Esophagus muscularis mucosa (tissue), 4 donors: ENCODE measurements around the gene PLOD3. TPM values are rescaled to one million over a fixed set of nuclear protein-coding genes. Genes with fewer than 3 reads are reported as not detected.

Experiments
- DNase-seq: peaks from one replicate; pipeline ENCODE4 v3.0.0-alpha.2; 2017; ENCODE audit errors: extremely low spot score
- H3K27ac ChIP-seq, 4 donors: fragments of 200-600 bp; sonication (generic); replicated peaks in 1 of 4; 1 replicate in 3 of 4; 2 replicates in 1 of 4; pipeline ENCODE4 v1.5.1; 2016 to 2019; ENCODE audit warnings: mild to moderate bottlenecking in 1 of 4
- H3K27me3 ChIP-seq, 4 donors: fragments of 200-600 bp; sonication (generic); one replicate each; pipeline versions ENCODE4 v1.5.1 to v1.6.0; 2016 to 2019
- H3K36me3 ChIP-seq, 4 donors: fragments of 200-600 bp; sonication (generic); one replicate each; pipeline ENCODE4 v1.5.1; 2016 to 2019
- H3K4me1 ChIP-seq, 4 donors: fragments of 200-600 bp; sonication (generic); one replicate each; pipeline ENCODE4 v1.5.1; 2016 to 2019
- H3K4me3 ChIP-seq, 4 donors: fragments of 200-600 bp; sonication (generic); 1 replicate in 2 of 4; 2 replicates in 2 of 4; pipeline ENCODE4 v1.5.1; 2016 to 2019; ENCODE audit warnings: mild to moderate bottlenecking in 4 of 4, moderate library complexity in 1 of 4
- H3K9me3 ChIP-seq, 4 donors: fragments of 200-600 bp; sonication (generic); 1 replicate in 3 of 4; 2 replicates in 1 of 4; pipeline ENCODE4 v1.5.1; 2016 to 2019
- EP300 ChIP-seq: sonication (generic); formaldehyde crosslinking; IDR thresholded peaks from one replicate; pipeline ENCODE4 v1.6.1; 2017; ENCODE audit warnings: antibody characterized with exemption
- POLR2A ChIP-seq: fragments of 450-650 bp; IDR thresholded peaks from one replicate; pipeline ENCODE4 v1.6.1; 2017; ENCODE audit warnings: antibody characterized with exemption, moderate library complexity, mild to moderate bottlenecking, low read depth
- POLR2AphosphoS5 ChIP-seq, 2 donors: sonication (generic); formaldehyde crosslinking; IDR thresholded peaks; one replicate each; pipeline ENCODE4 v1.6.1; 2017; ENCODE audit warnings: antibody characterized with exemption in 2 of 2
- WGBS: methylation state at CpG from one replicate; pipeline ENCODE4 v1.1.5; 2018; 5-methylcytosine and 5-hydroxymethylcytosine counted together
- intact Hi-C: fragments of 100-400 bp; cut with DNase I; formaldehyde crosslinking; loops from one replicate; pipeline ENCODE4 v1.15.1; 2023
- total RNA-seq, 4 donors: library from RNA; depleted of rRNA; stranded (reverse); fragments of >200 nt; gene quantifications; one replicate each; pipeline versions ENCODE4 v1.1.0 to v1.2.1, GENCODE V29; 2016
- TF ChIP-seq, protein P1 (sequence below), 3 experiments: fragments of 200-600 bp in 2 of 3; fragments of 450-650 bp in 1 of 3; sonication (generic) in 2 of 3; IDR thresholded peaks; one replicate each; pipeline ENCODE4 v1.5.1; 2017 to 2019; ENCODE audit warnings: antibody characterized with exemption in 3 of 3, mild to moderate bottlenecking in 2 of 3, moderate library complexity in 1 of 3

Gene PLOD3
- total RNA-seq, 4 donors from 2014 or later, result 30.3 to 60.2 (median 50.1) TPM

DNA sequence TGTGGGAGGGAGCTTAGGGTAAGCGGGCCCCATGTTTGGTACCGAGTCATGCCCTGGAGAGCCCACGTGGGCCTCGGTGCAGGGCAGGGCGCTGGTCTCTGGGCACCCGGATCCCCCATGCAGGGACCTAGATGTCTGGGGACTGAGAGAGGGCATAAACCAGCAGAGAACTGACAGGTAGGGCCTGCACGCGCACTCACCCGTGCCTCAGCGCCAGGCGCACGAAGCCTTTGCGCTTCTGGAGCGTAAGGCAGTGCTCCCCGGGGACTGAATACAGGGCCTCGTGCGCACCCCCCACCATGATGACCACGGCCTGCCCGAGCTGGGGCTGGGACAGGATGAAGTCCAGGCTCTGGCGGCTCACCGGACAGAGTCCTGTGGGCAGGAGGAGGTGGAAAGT is 19.4 kb downstream of the PLOD3 start:
- Histone ChIP-seq H3K36me3 (no peaks in the 10 kb centered on the region), H3K27me3 (peaks cover 6 to 93% (median 31%) of the 10 kb centered on the region in 4 donors), H3K4me1 (peaks cover 8 to 12% (median 11%) of the 10 kb centered on the region in 4 donors), H3K9me3 (no peaks in the 10 kb centered on the region), H3K4me3 (no peak overlapping the region), H3K27ac (no peak overlapping the region)
- DNase-seq, result no peak
- 85% methylated on average over 6 of the region's 21 CpGs for WGBS
- intact Hi-C loops, result loop anchor here (10.0 kb wide), 1 partner anchor 53 kb away; no protein-coding TSS in a partner anchor
- TF ChIP-seq POLR2AphosphoS5 (IDR thresholded peaks at IDR 0.05) (no peak), POLR2A (no peak), EP300 (no peak)
- TF ChIP-seq, protein P1, sequence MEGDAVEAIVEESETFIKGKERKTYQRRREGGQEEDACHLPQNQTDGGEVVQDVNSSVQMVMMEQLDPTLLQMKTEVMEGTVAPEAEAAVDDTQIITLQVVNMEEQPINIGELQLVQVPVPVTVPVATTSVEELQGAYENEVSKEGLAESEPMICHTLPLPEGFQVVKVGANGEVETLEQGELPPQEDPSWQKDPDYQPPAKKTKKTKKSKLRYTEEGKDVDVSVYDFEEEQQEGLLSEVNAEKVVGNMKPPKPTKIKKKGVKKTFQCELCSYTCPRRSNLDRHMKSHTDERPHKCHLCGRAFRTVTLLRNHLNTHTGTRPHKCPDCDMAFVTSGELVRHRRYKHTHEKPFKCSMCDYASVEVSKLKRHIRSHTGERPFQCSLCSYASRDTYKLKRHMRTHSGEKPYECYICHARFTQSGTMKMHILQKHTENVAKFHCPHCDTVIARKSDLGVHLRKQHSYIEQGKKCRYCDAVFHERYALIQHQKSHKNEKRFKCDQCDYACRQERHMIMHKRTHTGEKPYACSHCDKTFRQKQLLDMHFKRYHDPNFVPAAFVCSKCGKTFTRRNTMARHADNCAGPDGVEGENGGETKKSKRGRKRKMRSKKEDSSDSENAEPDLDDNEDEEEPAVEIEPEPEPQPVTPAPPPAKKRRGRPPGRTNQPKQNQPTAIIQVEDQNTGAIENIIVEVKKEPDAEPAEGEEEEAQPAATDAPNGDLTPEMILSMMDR (IDR thresholded peaks at IDR 0.05), result no peak

DNA sequence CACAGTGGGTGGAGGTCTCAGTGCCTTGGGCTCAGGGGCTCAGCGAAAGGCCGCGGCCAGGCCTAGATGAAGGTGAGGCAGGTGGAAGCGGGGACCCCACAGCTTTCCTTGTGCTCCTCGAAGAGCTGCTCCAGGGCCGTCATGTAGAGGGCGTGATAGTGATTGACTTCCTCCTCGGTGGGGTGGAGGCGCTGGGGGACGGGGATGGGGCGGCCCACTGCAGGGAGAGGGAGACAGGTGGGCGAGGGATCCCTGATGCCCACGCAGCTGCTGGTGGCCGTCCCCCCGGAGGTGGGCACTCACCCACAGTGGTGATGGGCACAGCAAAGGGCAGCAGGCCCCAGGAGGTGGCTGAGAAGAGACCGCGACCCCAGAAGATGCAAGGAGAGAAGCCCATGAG is 21.5 kb downstream of the PLOD3 start:
- Histone ChIP-seq H3K27me3 (peaks cover 0 to 75% (median 12%) of the 10 kb centered on the region in 4 donors), H3K4me3 (no peak overlapping the region), H3K27ac (no peak overlapping the region), H3K4me1 (no peaks in the 10 kb centered on the region), H3K9me3 (no peaks in the 10 kb centered on the region), H3K36me3 (no peaks in the 10 kb centered on the region)
- 92% methylated on average over 17 of the region's 17 CpGs for WGBS
- DNase-seq, result no peak
- no peak for TF ChIP-seq POLR2A
- TF ChIP-seq EP300, result no peak
- TF ChIP-seq POLR2AphosphoS5 (IDR thresholded peaks at IDR 0.05), result no peak
- TF ChIP-seq, protein P1 (IDR thresholded peaks at IDR 0.05), result no peak
- intact Hi-C loops, result loop anchor here (10.0 kb wide), 1 partner anchor 51 kb away; no protein-coding TSS in a partner anchor

DNA sequence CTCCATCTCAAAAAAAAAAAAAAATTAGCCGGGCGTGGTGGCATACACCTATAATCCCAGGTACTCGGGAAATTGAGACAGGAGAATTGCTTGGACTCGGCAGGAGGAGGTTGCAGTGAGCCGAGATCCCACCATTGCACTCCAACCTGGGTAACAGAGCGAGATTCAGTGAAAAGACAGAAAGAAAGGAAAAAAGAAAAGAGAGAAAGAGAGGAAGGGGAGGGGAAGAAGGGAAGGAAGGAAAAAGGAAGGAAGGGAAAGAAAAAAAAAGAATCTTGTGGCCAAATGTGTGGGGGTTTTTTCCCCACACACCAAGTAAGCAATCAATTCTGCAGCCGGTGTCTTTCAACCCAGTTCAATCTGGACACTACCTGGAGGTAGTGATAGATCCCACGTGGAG is 28.3 kb downstream of the PLOD3 start:
- WGBS, result 85% methylated on average over 8 of the region's 8 CpGs
- H3K9me3 ChIP-seq, result no peaks in the 10 kb centered on the region
- TF ChIP-seq POLR2A (no peak), EP300 (no peak), POLR2AphosphoS5 (IDR thresholded peaks at IDR 0.05) (no peak)
- TF ChIP-seq, protein P1 (IDR thresholded peaks at IDR 0.05), result no peak
- H3K27ac ChIP-seq, result no peak overlapping the region
- no peak for DNase-seq
- H3K27me3 ChIP-seq, result peaks cover 0 to 46% (median 0%) of the 10 kb centered on the region in 4 donors
- no peak overlapping the region for H3K4me3 ChIP-seq
- H3K4me1 ChIP-seq, result no peaks in the 10 kb centered on the region
- no peaks in the 10 kb centered on the region for H3K36me3 ChIP-seq
- intact Hi-C loops, result no loop called here

DNA sequence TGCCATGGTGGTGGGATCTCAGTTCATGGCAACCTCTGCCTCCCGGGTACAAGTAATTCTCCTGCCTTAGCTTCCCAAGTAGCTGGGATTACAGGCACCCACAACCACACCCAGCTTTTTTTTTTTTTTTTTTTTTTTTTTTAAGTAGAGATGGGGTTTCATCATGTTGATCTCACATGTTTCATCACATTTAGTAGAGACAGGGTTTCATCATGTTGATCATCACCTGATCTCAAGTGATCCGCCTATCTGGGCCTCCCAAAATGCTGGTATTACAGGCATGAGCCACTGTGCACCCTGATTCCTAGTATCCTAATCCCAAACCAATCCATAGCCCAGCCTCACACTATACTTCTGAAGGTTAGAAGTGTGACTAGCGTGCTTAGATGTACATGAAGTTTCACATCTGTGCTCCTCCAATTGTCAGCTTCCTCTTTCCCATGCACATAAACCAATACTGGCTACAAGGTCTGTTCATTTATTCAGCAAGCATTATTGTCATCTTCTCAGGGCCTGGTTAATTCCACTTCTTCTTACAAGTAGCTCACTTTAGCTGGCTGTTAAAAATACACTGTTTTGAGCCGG is 30.4 kb downstream of the PLOD3 start:
- no peaks in the 10 kb centered on the region for H3K4me1 ChIP-seq
- no peak for DNase-seq
- intact Hi-C loops, result no loop called here
- H3K36me3 ChIP-seq, result no peaks in the 10 kb centered on the region
- 79% methylated on average over 4 of the region's 4 CpGs for WGBS
- no peak overlapping the region for H3K27ac ChIP-seq
- TF ChIP-seq EP300, result no peak
- H3K9me3 ChIP-seq, result no peaks in the 10 kb centered on the region
- H3K4me3 ChIP-seq, result no peak overlapping the region
- peaks cover 0 to 54% (median 3%) of the 10 kb centered on the region in 4 donors for H3K27me3 ChIP-seq

DNA sequence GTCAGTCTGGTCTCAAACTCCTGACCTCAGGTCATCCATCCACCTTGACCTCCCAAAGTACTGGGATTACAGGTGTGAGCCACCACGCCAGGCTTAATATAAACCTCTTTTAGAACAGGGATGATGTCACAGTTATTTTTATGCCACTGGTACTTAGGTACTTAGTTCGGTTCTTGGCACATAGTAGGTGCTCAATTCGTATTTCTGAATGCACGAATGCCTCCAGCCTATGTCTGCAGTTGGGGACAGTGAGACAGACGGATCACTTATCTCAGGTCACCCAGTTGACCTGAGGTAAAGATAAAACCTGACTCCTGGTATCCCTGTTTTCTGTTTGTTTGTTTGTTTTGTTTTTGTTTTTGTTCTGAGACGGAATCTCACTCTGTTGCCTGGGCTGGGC is 31.2 kb downstream of the PLOD3 start:
- H3K36me3 ChIP-seq, result no peaks in the 10 kb centered on the region
- intact Hi-C loops, result no loop called here
- H3K9me3 ChIP-seq, result no peaks in the 10 kb centered on the region
- no peak for DNase-seq
- no peak overlapping the region for H3K27ac ChIP-seq
- no peak for TF ChIP-seq EP300
- TF ChIP-seq, protein P1 (IDR thresholded peaks at IDR 0.05), result no peak
- no peak for TF ChIP-seq POLR2A
- TF ChIP-seq POLR2AphosphoS5 (IDR thresholded peaks at IDR 0.05), result no peak
- no peak overlapping the region for H3K4me3 ChIP-seq
- peaks cover 0 to 61% (median 5%) of the 10 kb centered on the region in 4 donors for H3K27me3 ChIP-seq
- WGBS, result 58% methylated on average over 6 of the region's 6 CpGs
- H3K4me1 ChIP-seq, result no peaks in the 10 kb centered on the region
